Neural cell (in vitro differentiated cells): Measurements from ENCODE around the gene NEK6. TPM values are rescaled to one million over a fixed set of nuclear protein-coding genes. Genes with fewer than 3 reads are reported as not detected.

Source experiments
- H2AFZ ChIP-seq: fragments of 200-600, 300-800 bp; sonication (generic), shearing (Covaris generic); 2 replicates; pipeline ENCODE4 v1.6.0; 2014; ENCODE audit warnings: low read depth, mild to moderate bottlenecking, antibody characterized with exemption, low read length, moderate library complexity
- H3F3A ChIP-seq: fragments of 200-600 bp; shearing (Covaris generic); 2 replicates; pipeline ENCODE4 v1.6.1; 2016; ENCODE audit warnings: mild to moderate bottlenecking, moderate library complexity, mixed read lengths, antibody characterized with exemption, low read length; ENCODE audit not compliant: insufficient read depth, poor library complexity, severe bottlenecking
- H3K27ac ChIP-seq: fragments of 200-600, 300-800 bp; sonication (generic), shearing (Covaris generic); 2 replicates; pipeline ENCODE4 v1.5.1; 2014; ENCODE audit warnings: mild to moderate bottlenecking, low read length, moderate library complexity
- H3K27me3 ChIP-seq: fragments of 300-800, 200-600 bp; sonication (generic), shearing (Covaris generic); 2 replicates; pipeline ENCODE4 v1.6.0; 2014; ENCODE audit warnings: mild to moderate bottlenecking, low read depth, low read length, moderate library complexity; ENCODE audit not compliant: insufficient read depth
- H3K36me3 ChIP-seq: fragments of 300-800, 200-600 bp; sonication (generic), shearing (Covaris generic); 2 replicates; pipeline ENCODE4 v1.5.1; 2014; ENCODE audit warnings: mild to moderate bottlenecking, antibody characterized with exemption, low read length, moderate library complexity; ENCODE audit not compliant: insufficient read depth
- H3K4me2 ChIP-seq: fragments of 300-800, 200-600 bp; sonication (generic), shearing (Covaris generic); 2 replicates; pipeline ENCODE4 v1.6.0; 2014; ENCODE audit warnings: mild to moderate bottlenecking, low read length
- H3K4me3 ChIP-seq: fragments of 300-800, 200-600 bp; sonication (generic), shearing (Covaris generic); 2 replicates; pipeline ENCODE4 v1.5.1; 2014; ENCODE audit warnings: mild to moderate bottlenecking, low read length, moderate library complexity
- H3K79me2 ChIP-seq: fragments of 200-600 bp; shearing (Covaris generic); replicated peaks from 2 replicates; pipeline ENCODE4 v1.6.0; 2014; ENCODE audit warnings: mild to moderate bottlenecking, low read length, moderate library complexity; ENCODE audit not compliant: insufficient read depth
- H3K9ac ChIP-seq: fragments of 300-800, 200-600 bp; sonication (generic), shearing (Covaris generic); 2 replicates; pipeline ENCODE4 v1.6.1; 2016; ENCODE audit warnings: mild to moderate bottlenecking, low read length, mixed read lengths
- H3K9me2 ChIP-seq: fragments of 200-600 bp; shearing (Covaris generic); 2 replicates; pipeline ENCODE4 v1.6.1; 2016; ENCODE audit warnings: mild to moderate bottlenecking, low read length, mixed read lengths; ENCODE audit not compliant: insufficient read depth
- H3K9me3 ChIP-seq: fragments of 200-600, 300-800 bp; sonication (generic), shearing (Covaris generic); 2 replicates; pipeline ENCODE4 v1.6.1; 2016; ENCODE audit warnings: mild to moderate bottlenecking, mixed run types, low read length, moderate library complexity, mixed read lengths
- H4K20me1 ChIP-seq: fragments of 200-600 bp; shearing (Covaris generic); 2 replicates; pipeline ENCODE4 v1.6.1; 2016; ENCODE audit warnings: mild to moderate bottlenecking, mixed run types; ENCODE audit not compliant: insufficient read depth
- EP300 ChIP-seq: fragments of 450-650 bp; conservative IDR thresholded peaks from 2 replicates; pipeline ENCODE4 v1.6.1; 2014; ENCODE audit warnings: antibody characterized with exemption, mild to moderate bottlenecking, moderate library complexity; ENCODE audit not compliant: poor library complexity, severe bottlenecking
- EZH2 ChIP-seq: fragments of 200-600, 300-800 bp; shearing (Covaris generic), sonication (generic); IDR thresholded peaks from 2 replicates; pipeline ENCODE4 v1.6.1; 2014; ENCODE audit warnings: antibody characterized with exemption, low read length, borderline replicate concordance, mild to moderate bottlenecking; ENCODE audit not compliant: insufficient read depth, poor library complexity, severe bottlenecking
- MXI1 ChIP-seq: fragments of 450-650 bp; conservative IDR thresholded peaks from 2 replicates; pipeline ENCODE4 v1.6.1; 2014; ENCODE audit warnings: antibody characterized with exemption, mild to moderate bottlenecking; ENCODE audit not compliant: poor library complexity, severe bottlenecking
- POLR2AphosphoS5 ChIP-seq: IDR thresholded peaks from 2 replicates; pipeline ENCODE4 v1.6.1; 2012
- RAD21 ChIP-seq: fragments of 450-650 bp; conservative IDR thresholded peaks from 2 replicates; pipeline ENCODE4 v1.6.1; 2014; ENCODE audit warnings: antibody characterized with exemption, mild to moderate bottlenecking, moderate library complexity
- REST ChIP-seq: IDR thresholded peaks from 2 replicates; pipeline ENCODE4 v1.6.1; 2012; ENCODE audit warnings: borderline replicate concordance
- SMC3 ChIP-seq: fragments of 450-650 bp; conservative IDR thresholded peaks from 2 replicates; pipeline ENCODE4 v1.6.1; 2014; ENCODE audit warnings: antibody characterized with exemption, mild to moderate bottlenecking, moderate library complexity; ENCODE audit not compliant: poor library complexity
- TAF1 ChIP-seq: IDR thresholded peaks from 2 replicates; pipeline ENCODE4 v1.6.1; 2012; ENCODE audit warnings: low read depth
- polyA plus RNA-seq: library from polyadenylated mRNA; depleted of rRNA; stranded (reverse); fragments of >200 nt; gene quantifications from 2 replicates; pipeline ENCODE4 v1.2.3, GENCODE V29; 2014
- TF ChIP-seq, protein P1 (sequence below): fragments of 450-650 bp; IDR thresholded peaks from 2 replicates; pipeline ENCODE4 v1.5.1; 2014; ENCODE audit warnings: antibody characterized with exemption, mild to moderate bottlenecking, moderate library complexity; ENCODE audit not compliant: poor library complexity, severe bottlenecking

Gene NEK6
- polyA plus RNA-seq, 1 donor from 2014 or later: 4.6 TPM

GRCh38 chr9:124348363-124348762, 90.6 kb downstream of the NEK6 start:
- H2AFZ ChIP-seq: no peak overlapping the region
- no peak overlapping the region for H3K4me3 ChIP-seq
- no peaks in the 10 kb centered on the region for H3F3A ChIP-seq
- H3K79me2 ChIP-seq: no peaks in the 10 kb centered on the region
- TF ChIP-seq SMC3: no peak
- no peak for TF ChIP-seq EZH2
- TF ChIP-seq EP300: no peak
- no peak for TF ChIP-seq TAF1
- no peak for TF ChIP-seq REST
- TF ChIP-seq RAD21: no peak
- no peak for TF ChIP-seq POLR2AphosphoS5
- TF ChIP-seq, protein P1, sequence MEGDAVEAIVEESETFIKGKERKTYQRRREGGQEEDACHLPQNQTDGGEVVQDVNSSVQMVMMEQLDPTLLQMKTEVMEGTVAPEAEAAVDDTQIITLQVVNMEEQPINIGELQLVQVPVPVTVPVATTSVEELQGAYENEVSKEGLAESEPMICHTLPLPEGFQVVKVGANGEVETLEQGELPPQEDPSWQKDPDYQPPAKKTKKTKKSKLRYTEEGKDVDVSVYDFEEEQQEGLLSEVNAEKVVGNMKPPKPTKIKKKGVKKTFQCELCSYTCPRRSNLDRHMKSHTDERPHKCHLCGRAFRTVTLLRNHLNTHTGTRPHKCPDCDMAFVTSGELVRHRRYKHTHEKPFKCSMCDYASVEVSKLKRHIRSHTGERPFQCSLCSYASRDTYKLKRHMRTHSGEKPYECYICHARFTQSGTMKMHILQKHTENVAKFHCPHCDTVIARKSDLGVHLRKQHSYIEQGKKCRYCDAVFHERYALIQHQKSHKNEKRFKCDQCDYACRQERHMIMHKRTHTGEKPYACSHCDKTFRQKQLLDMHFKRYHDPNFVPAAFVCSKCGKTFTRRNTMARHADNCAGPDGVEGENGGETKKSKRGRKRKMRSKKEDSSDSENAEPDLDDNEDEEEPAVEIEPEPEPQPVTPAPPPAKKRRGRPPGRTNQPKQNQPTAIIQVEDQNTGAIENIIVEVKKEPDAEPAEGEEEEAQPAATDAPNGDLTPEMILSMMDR: no peak
- no peak for TF ChIP-seq MXI1
- no peaks in the 10 kb centered on the region for H3K9me3 ChIP-seq
- H3K27ac ChIP-seq: no peak overlapping the region
- no peaks in the 10 kb centered on the region for H3K27me3 ChIP-seq
- H3K4me2 ChIP-seq: no peak overlapping the region
- H3K9ac ChIP-seq: no peak overlapping the region
- no peaks in the 10 kb centered on the region for H3K36me3 ChIP-seq
- H3K9me2 ChIP-seq: no peaks in the 10 kb centered on the region
- H4K20me1 ChIP-seq: no peaks in the 10 kb centered on the region

- no peak overlapping the region for H2AFZ ChIP-seq
- no peak overlapping the region for H3K4me3 ChIP-seq
- no peak for TF ChIP-seq POLR2AphosphoS5
- TF ChIP-seq EZH2: no peak
- no peak for TF ChIP-seq EP300
- no peak for TF ChIP-seq SMC3
- no peak for TF ChIP-seq TAF1
- TF ChIP-seq, protein P1: no peak
- TF ChIP-seq MXI1: no peak
- TF ChIP-seq RAD21: no peak
- no peak for TF ChIP-seq REST
- no peak overlapping the region for H3K4me2 ChIP-seq
- H3K9me3 ChIP-seq: no peaks in the 10 kb centered on the region
- no peaks in the 10 kb centered on the region for H3K9me2 ChIP-seq
- H3K36me3 ChIP-seq: no peaks in the 10 kb centered on the region
- no peak overlapping the region for H3K27ac ChIP-seq
- H4K20me1 ChIP-seq: no peaks in the 10 kb centered on the region
- no peak overlapping the region for H3K9ac ChIP-seq
- no peaks in the 10 kb centered on the region for H3K79me2 ChIP-seq
- H3F3A ChIP-seq: no peaks in the 10 kb centered on the region
- H3K27me3 ChIP-seq: no peaks in the 10 kb centered on the region
These were observed 91.1 kb downstream of the NEK6 start for GRCh38 chr9:124348831-124349230.
